GM12878 (cell line): ENCODE measurements around the gene JTB. TPM values are rescaled to one million over a fixed set of nuclear protein-coding genes. Genes with fewer than 3 reads are reported as not detected.

Experiments
- ATF2 ChIP-seq: IDR thresholded peaks from 2 replicates; pipeline ENCODE4 v1.6.1; 2012; ENCODE audit warnings: low read length, inconsistent platforms
- BACH1 ChIP-seq: fragments of 450-650 bp; IDR thresholded peaks from 2 replicates; pipeline ENCODE4 v1.6.1; 2017; ENCODE audit warnings: mild to moderate bottlenecking, borderline replicate concordance
- CBX3 ChIP-seq: fragments of 200-600 bp; sonication (generic); IDR thresholded peaks from 2 replicates; pipeline ENCODE4 v1.6.1; 2016; ENCODE audit warnings: low read depth, borderline replicate concordance
- EZH2 ChIP-seq: IDR thresholded peaks from 2 replicates; pipeline ENCODE4 v1.6.1; 2012; ENCODE audit warnings: low read depth, mild to moderate bottlenecking, control low read depth, inconsistent platforms, low read length, borderline replicate concordance; ENCODE audit not compliant: control insufficient read depth
- GATAD2B ChIP-seq: fragments of 450-650 bp; conservative IDR thresholded peaks from 2 replicates; pipeline ENCODE4 v1.6.1; 2017; ENCODE audit warnings: low read depth, mild to moderate bottlenecking, moderate library complexity
- IKZF2 ChIP-seq, 2 experiments: fragments of 450-650 bp; IDR thresholded peaks; 2 replicates each; pipeline ENCODE4 v1.6.1; 2017; ENCODE audit warnings: mild to moderate bottlenecking in 2 of 2, moderate library complexity in 2 of 2
- NFIC ChIP-seq: IDR thresholded peaks from 2 replicates; pipeline ENCODE4 v1.6.1; 2012; ENCODE audit warnings: low read depth, mild to moderate bottlenecking, inconsistent platforms, low read length, moderate library complexity
- NR2F1 ChIP-seq: fragments of 450-650 bp; conservative IDR thresholded peaks from 2 replicates; pipeline ENCODE4 v1.6.1; 2017; ENCODE audit warnings: mild to moderate bottlenecking
- POU2F2 ChIP-seq: IDR thresholded peaks from 3 replicates; pipeline ENCODE4 v1.6.1; 2011; ENCODE audit warnings: low read depth, mild to moderate bottlenecking, low read length, borderline replicate concordance
- PRDM15 ChIP-seq: fragments of 450-650 bp; formaldehyde crosslinking; IDR thresholded peaks from 2 replicates; pipeline ENCODE4 v1.4.0; 2020; ENCODE audit warnings: mild to moderate bottlenecking, moderate library complexity
- RAD51 ChIP-seq: fragments of 450-650 bp; IDR thresholded peaks from 2 replicates; pipeline ENCODE4 v1.6.1; 2016; ENCODE audit warnings: moderate library complexity, mild to moderate bottlenecking, inconsistent platforms
- RELA ChIP-seq: fragments of 450-650 bp; IDR thresholded peaks from 2 replicates; pipeline ENCODE4 v1.8.0; 2014; ENCODE audit warnings: borderline replicate concordance; ENCODE audit not compliant: partially characterized antibody
- SKIL ChIP-seq: fragments of 450-650 bp; IDR thresholded peaks from 2 replicates; pipeline ENCODE4 v1.6.1; 2017; ENCODE audit warnings: mild to moderate bottlenecking, low read depth, inconsistent platforms; ENCODE audit not compliant: poor library complexity, severe bottlenecking
- STAT3 ChIP-seq: IDR thresholded peaks from 2 replicates; pipeline ENCODE4 v1.6.1; 2011; ENCODE audit warnings: low read depth, low read length, improper control_type of control experiment
- SUPT20H ChIP-seq: IDR thresholded peaks from 2 replicates; pipeline ENCODE4 v1.6.1; 2011; ENCODE audit warnings: low read depth, mild to moderate bottlenecking, low read length, moderate library complexity, borderline replicate concordance; ENCODE audit not compliant: control insufficient read depth
- SUZ12 ChIP-seq: fragments of 200-600 bp; sonication (generic); IDR thresholded peaks from one replicate; pipeline ENCODE4 v1.6.1; 2018; ENCODE audit warnings: antibody characterized with exemption, mild to moderate bottlenecking; ENCODE audit not compliant: unreplicated experiment
- TCF7 ChIP-seq: IDR thresholded peaks from 2 replicates; pipeline ENCODE4 v1.6.1; 2014; ENCODE audit warnings: antibody characterized with exemption, borderline replicate concordance
- USF1 ChIP-seq: IDR thresholded peaks from 2 replicates; pipeline ENCODE4 v1.6.1; 2011; ENCODE audit warnings: borderline replicate concordance, low read depth, mild to moderate bottlenecking, moderate library complexity, mixed read lengths, low read length; ENCODE audit not compliant: insufficient read depth; ENCODE audit errors: extremely low read length
- ZNF217 ChIP-seq: fragments of 450-650 bp; IDR thresholded peaks from 2 replicates; pipeline ENCODE4 v1.6.1; 2017; ENCODE audit warnings: antibody characterized with exemption, mild to moderate bottlenecking
- ZNF24 ChIP-seq: fragments of 450-650 bp; IDR thresholded peaks from 2 replicates; pipeline ENCODE4 v1.6.1; 2017; ENCODE audit warnings: antibody characterized with exemption, mild to moderate bottlenecking
- ZSCAN29 ChIP-seq: fragments of 450-650 bp; IDR thresholded peaks from 2 replicates; pipeline ENCODE4 v1.6.1; 2017; ENCODE audit warnings: mild to moderate bottlenecking, moderate library complexity
- polyA plus RNA-seq, 11 experiments: library from polyadenylated mRNA; depleted of rRNA in 4 of 11; unstranded in 6 of 11; stranded (reverse) in 5 of 11; fragments of >200 nt; fragmentation: Nextera tagmentation in 4 of 11; fragmentation: Illumina TruSeq in 1 of 11; extraction: Ambion mirVana in 4 of 11; extraction: Trizol in 1 of 11; gene quantifications; 1 replicate in 1 of 11; 2 replicates in 10 of 11; pipeline versions ENCODE4 v1.2.1 to v1.2.3, GENCODE V29; 2011 to 2016; ENCODE audit warnings: inconsistent platforms in 2 of 11, missing spikeins in 2 of 11, low read depth in 1 of 11
- total RNA-seq, 4 experiments: library from RNA; depleted of rRNA in 3 of 4; stranded (reverse); fragments of >200 nt in 3 of 4; fragmentation: Illumina TruSeq in 1 of 4; extraction: Trizol in 1 of 4; gene quantifications; 2 replicates each; pipeline versions ENCODE4 v1.2.1 to v1.2.3, GENCODE V29; 2013 to 2021

Gene JTB
- total and polyA plus RNA-seq, 10 of the 15 experiments (the other 5 are each of a cell fraction or from before 2014, with no cell fraction given): 25.0 to 298 (median 155) TPM

GRCh38 chr1:153958111-153958960 lies 19.1 kb downstream of the JTB start, which contains the start of gene CRTC2 (continued):
- TF ChIP-seq ZNF217 (no peak), STAT3 (0 out of 2 replicates have a peak, but pooled peaks have one; percentile 49), SKIL (no peak), USF1 (no peak), GATAD2B (peak; percentile 43), ATF2 (no peak), BACH1 (no peak; the same call in 1 of the 2 replicates), POU2F2 (peak; percentile 32; the same call in 1 of the 3 replicates), IKZF2 (IDR thresholded peaks at IDR 0.05) (peak in 1 of 2 experiments; percentile 12; a peak in 1 of 4 replicates), SUZ12 (peak; percentile 92), ZSCAN29 (no peak), ZNF24 (no peak), PRDM15 (CRISPR knock-in tag) (peak; percentile 48; the same call in 1 of the 2 replicates), NFIC (no peak), EZH2 (no peak), CBX3 (no peak), TCF7 (no peak), RAD51 (no peak), RELA (peak; percentile 73), SUPT20H (no peak), NR2F1 (peak; percentile 94)
